HepG2 (cell line): ENCODE measurements around the gene OR52B2. TPM values are rescaled to one million over a fixed set of nuclear protein-coding genes. Genes with fewer than 3 reads are reported as not detected.
"Not testable (repeated sequence)": the region's sequence is repeated elsewhere in the genome, so short reads cannot be mapped to it uniquely, and the experiment has no call there.

Source experiments
- ATAC-seq: fragments of 200-7000 bp; cut with Tn5 transposase; 3 replicates; pipeline ENCODE4 v1.9.1; 2020; ENCODE audit warnings: mild to moderate bottlenecking, moderate library complexity
- BruUV-seq: library from RNA; stranded (reverse); fragments of 400-500 nt; replicated peaks from 2 replicates; lab custom pipeline; 2021; lab: Mats Ljungman, UMichigan
- CTCF ChIA-PET: fragments of 300-600 bp; formaldehyde crosslinking; extraction: SDS; loops from one replicate; lab custom pipeline; 2021; ENCODE audit warnings: low total read pairs, inconsistent platforms, low intra/inter-chr PET ratio; lab: Yijun Ruan, JAX
- POLR2A ChIA-PET: fragments of 350-600 bp; sonication (Branson Sonifier 250); formaldehyde crosslinking; loops from one replicate; lab custom pipeline; 2020; ENCODE audit warnings: antibody characterized with exemption, inconsistent platforms; lab: Yijun Ruan, JAX
- DNase-seq: peaks from one replicate; pipeline ENCODE4 v3.0.0-alpha.2; 2015; ENCODE audit warnings: low spot score
- FAIRE-seq: peaks from 3 replicates; lab custom pipeline; 2011; peaks lifted over from hg19 to GRCh38; lab: Jason Lieb, UNC
- H2AFZ ChIP-seq: one replicate; pipeline ENCODE4 v1.6.1; 2011; ENCODE audit warnings: low read length, inconsistent platforms
- H3K27ac ChIP-seq: fragments of 300-600 bp; 3 replicates; pipeline ENCODE4 v1.8.0; 2011; ENCODE audit warnings: mixed run types, mild to moderate bottlenecking, mixed read lengths, low read length, inconsistent platforms; ENCODE audit not compliant: insufficient read depth; ENCODE audit errors: extremely low read length
- H3K27me3 ChIP-seq, 2 experiments: fragments of 200-600 bp in 1 of 2; 2 replicates in 1 of 2; 3 replicates in 1 of 2; pipeline versions ENCODE4 v1.6.0 to v1.8.0; 2011; ENCODE audit warnings: low read length in 2 of 2, mild to moderate bottlenecking in 2 of 2, moderate library complexity in 2 of 2, inconsistent platforms in 1 of 2; ENCODE audit not compliant: insufficient read depth in 2 of 2, control insufficient read depth in 1 of 2
- H3K36me3 ChIP-seq, 2 experiments: fragments of 200-600 bp in 1 of 2; replicated peaks in 1 of 2; 2 replicates in 1 of 2; 3 replicates in 1 of 2; pipeline versions ENCODE4 v1.5.1 to v1.8.0; 2011; ENCODE audit warnings: low read length in 2 of 2, inconsistent platforms in 1 of 2; ENCODE audit not compliant: insufficient read depth in 2 of 2, control insufficient read depth in 1 of 2
- H3K4me1 ChIP-seq: 2 replicates; pipeline ENCODE4 v1.5.1; 2012; ENCODE audit warnings: low read length, inconsistent platforms; ENCODE audit not compliant: insufficient read depth
- H3K4me2 ChIP-seq: 2 replicates; pipeline ENCODE4 v1.6.0; 2011; ENCODE audit warnings: low read depth, low read length, inconsistent platforms
- H3K4me3 ChIP-seq, 3 experiments: fragments of 200-600 bp in 1 of 3; sonication (generic), shearing (Covaris generic) in 1 of 3; replicated peaks in 1 of 3; 2 replicates each; pipeline ENCODE4 v1.5.1; 2011 to 2016; ENCODE audit warnings: low read length in 3 of 3, inconsistent platforms in 2 of 3, low read depth in 2 of 3, mild to moderate bottlenecking in 2 of 3, control low read depth in 1 of 3, mixed read lengths in 1 of 3; ENCODE audit not compliant: insufficient read depth in 1 of 3
- H3K79me2 ChIP-seq: one replicate; pipeline ENCODE4 v1.6.1; 2011; ENCODE audit warnings: low read length, inconsistent platforms; ENCODE audit not compliant: insufficient read depth
- H3K9ac ChIP-seq: 2 replicates; pipeline ENCODE4 v1.6.0; 2011; ENCODE audit warnings: mild to moderate bottlenecking, low read depth, low read length, inconsistent platforms; ENCODE audit not compliant: insufficient read depth
- H3K9me3 ChIP-seq: 2 replicates; pipeline ENCODE4 v1.5.1; 2012; ENCODE audit warnings: mild to moderate bottlenecking, low read length
- H4K20me1 ChIP-seq: 2 replicates; pipeline ENCODE4 v1.6.0; 2011; ENCODE audit warnings: inconsistent platforms, mild to moderate bottlenecking, low read length, moderate library complexity; ENCODE audit not compliant: insufficient read depth
- KDM6A ChIP-seq: IDR thresholded peaks from 2 replicates; pipeline ENCODE4 v1.6.1; 2016; ENCODE audit warnings: low read depth
- STAT5B ChIP-seq: sonication (generic); formaldehyde crosslinking; IDR thresholded peaks from 2 replicates; pipeline ENCODE4 v1.4.0; 2020; ENCODE audit warnings: missing genetic modification reagents
- ZNF136 ChIP-seq: sonication (generic); formaldehyde crosslinking; IDR thresholded peaks from 2 replicates; pipeline ENCODE4 v1.8.1; 2022; ENCODE audit warnings: low read depth, mild to moderate bottlenecking, moderate library complexity, missing genetic modification reagents
- ZNF607 ChIP-seq: sonication (generic); formaldehyde crosslinking; IDR thresholded peaks from 2 replicates; pipeline ENCODE4 v1.5.1; 2020; ENCODE audit warnings: missing genetic modification reagents, mild to moderate bottlenecking, borderline replicate concordance
- WGBS: methylation state at CpG from one replicate; pipeline ENCODE4 v1.1.6; 2017; ENCODE audit warnings: low lambda C conversion rate; 5-methylcytosine and 5-hydroxymethylcytosine counted together
- in situ Hi-C: cut with HindIII; loops from 2 replicates; pipeline ENCODE4 v1.10.0; 2017; ENCODE audit warnings: low pct_unique_long_range_greater_than_20kb; ENCODE audit not compliant: extremely low pct_ligation_motif_present
- intact Hi-C: fragments of 100-400 bp; cut with micrococcal nuclease; formaldehyde crosslinking; loops from one replicate; pipeline ENCODE4 v1.10.0; 2022; ENCODE audit not compliant: unreplicated experiment
- polyA plus RNA-seq, 8 experiments: library from polyadenylated mRNA; depleted of rRNA in 3 of 8; stranded (reverse) in 7 of 8; unstranded in 1 of 8; fragments of >200 nt; fragmentation: Illumina TruSeq in 4 of 8; extraction: Trizol in 4 of 8; gene quantifications; 2 replicates each; pipeline versions ENCODE4 v1.2.1 to v1.2.3, GENCODE V29; 2011 to 2016; ENCODE audit warnings: low read depth in 4 of 8, missing spikeins in 1 of 8, mixed read lengths in 1 of 8; ENCODE audit not compliant: insufficient read depth in 1 of 8
- total RNA-seq, 5 experiments: library from RNA; depleted of rRNA; stranded (reverse); fragments of >200 nt; fragmentation: Illumina TruSeq; extraction: Trizol; gene quantifications; 2 replicates each; pipeline ENCODE4 v1.2.3, GENCODE V29; 2016; ENCODE audit warnings: low read depth in 1 of 5
- TF ChIP-seq, protein P1 (sequence below): sonication (generic); formaldehyde crosslinking; conservative IDR thresholded peaks from 2 replicates; pipeline ENCODE4 v1.4.0; 2020; ENCODE audit warnings: missing genetic modification reagents
- TF ChIP-seq, protein P2 (sequence below): sonication (generic); formaldehyde crosslinking; IDR thresholded peaks from 2 replicates; pipeline ENCODE4 v1.8.0; 2022; ENCODE audit warnings: mild to moderate bottlenecking, missing genetic modification reagents, moderate library complexity

OR52B2 gene
- total and polyA plus RNA-seq, 2 of the 13 experiments (the other 11 are each of a cell fraction or from before 2014, with no cell fraction given): not detected

DNA sequence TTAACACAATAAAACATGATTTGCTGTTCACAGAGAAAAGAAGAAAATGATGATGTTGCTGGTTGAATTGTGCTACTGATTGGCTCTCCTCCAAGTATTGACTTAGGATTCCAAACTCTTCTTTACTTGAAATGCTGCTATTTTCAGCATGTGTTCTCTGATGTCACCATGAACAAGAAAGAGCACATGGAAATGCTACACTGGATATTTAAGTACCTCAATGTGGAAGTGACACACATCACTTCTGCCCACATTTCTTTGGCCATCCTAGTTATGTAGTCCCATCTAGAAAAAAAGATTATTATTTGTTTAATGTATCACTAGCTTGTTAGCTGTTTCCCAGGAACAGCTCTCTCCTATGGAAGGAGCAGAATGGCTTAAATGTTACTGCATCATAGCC is 27.2 kb downstream of the OR52B2 start (continued):
- TF ChIP-seq STAT5B (CRISPR knock-in tag) (no peak), ZNF136 (CRISPR knock-in tag) (no peak), KDM6A (CRISPR knock-in tag) (no peak), ZNF607 (CRISPR knock-in tag) (no peak)
- TF ChIP-seq, protein P1, sequence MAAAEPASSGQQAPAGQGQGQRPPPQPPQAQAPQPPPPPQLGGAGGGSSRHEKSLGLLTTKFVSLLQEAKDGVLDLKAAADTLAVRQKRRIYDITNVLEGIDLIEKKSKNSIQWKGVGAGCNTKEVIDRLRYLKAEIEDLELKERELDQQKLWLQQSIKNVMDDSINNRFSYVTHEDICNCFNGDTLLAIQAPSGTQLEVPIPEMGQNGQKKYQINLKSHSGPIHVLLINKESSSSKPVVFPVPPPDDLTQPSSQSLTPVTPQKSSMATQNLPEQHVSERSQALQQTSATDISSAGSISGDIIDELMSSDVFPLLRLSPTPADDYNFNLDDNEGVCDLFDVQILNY: no peak
- TF ChIP-seq, protein P2, sequence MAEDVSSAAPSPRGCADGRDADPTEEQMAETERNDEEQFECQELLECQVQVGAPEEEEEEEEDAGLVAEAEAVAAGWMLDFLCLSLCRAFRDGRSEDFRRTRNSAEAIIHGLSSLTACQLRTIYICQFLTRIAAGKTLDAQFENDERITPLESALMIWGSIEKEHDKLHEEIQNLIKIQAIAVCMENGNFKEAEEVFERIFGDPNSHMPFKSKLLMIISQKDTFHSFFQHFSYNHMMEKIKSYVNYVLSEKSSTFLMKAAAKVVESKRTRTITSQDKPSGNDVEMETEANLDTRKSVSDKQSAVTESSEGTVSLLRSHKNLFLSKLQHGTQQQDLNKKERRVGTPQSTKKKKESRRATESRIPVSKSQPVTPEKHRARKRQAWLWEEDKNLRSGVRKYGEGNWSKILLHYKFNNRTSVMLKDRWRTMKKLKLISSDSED (CRISPR knock-in tag): no peak

DNA sequence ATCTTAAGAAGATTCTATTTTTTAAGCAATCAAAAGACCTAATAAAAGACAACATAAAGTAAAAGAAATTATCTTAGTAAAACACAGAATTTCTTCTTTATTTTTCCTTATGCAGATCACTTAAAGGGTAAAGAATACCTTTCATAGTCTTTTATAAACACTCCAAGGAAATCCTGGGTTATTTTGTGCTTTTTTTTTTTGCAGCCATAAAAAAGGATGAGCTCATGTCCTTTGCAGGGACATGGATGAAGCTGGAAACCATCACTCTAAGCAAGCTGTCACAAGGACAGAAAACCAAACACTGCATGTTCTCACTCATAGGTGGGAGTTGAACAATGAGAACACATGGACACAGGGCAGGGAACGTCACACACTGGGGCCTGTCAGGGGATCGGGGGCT is 34.2 kb downstream of the OR52B2 start:
- POLR2A ChIA-PET, FAIRE-seq: not testable (repeated sequence)

More for the DNA sequence above, 34.2 kb downstream of the OR52B2 start:
- H3K9me3 ChIP-seq, H3K4me2 ChIP-seq, intact Hi-C loops, H3K36me3 ChIP-seq, DNase-seq, H3K79me2 ChIP-seq, H2AFZ ChIP-seq, BruUV-seq, H3K4me1 ChIP-seq, H3K4me3 ChIP-seq, H3K27me3 ChIP-seq, ATAC-seq, CTCF ChIA-PET, H3K27ac ChIP-seq, H3K9ac ChIP-seq, H4K20me1 ChIP-seq, in situ Hi-C loops: not testable (repeated sequence)
- WGBS: 2% methylated on average over 2 of the region's 2 CpGs
